ENCODE results near the gene PPP6C. TPM values are rescaled to one million over a fixed set of nuclear protein-coding genes. Genes with fewer than 3 reads are reported as not detected.
"Not testable (repeated sequence)": the region's sequence is repeated elsewhere in the genome, so short reads cannot be mapped to it uniquely, and the experiment has no call there.

The PPP6C gene
- total RNA-seq, 1 donor from 2014 or later: 36.4 TPM

- no peak for DNase-seq (ENCODE audit: low spot score)
Observed at GRCh38 chr9:125183054-125183453, 6.5 kb downstream of the PPP6C start.

- DNase-seq (ENCODE audit: low spot score): not testable (repeated sequence)
Observed at GRCh38 chr9:125181756-125182155, 7.8 kb downstream of the PPP6C start.

GRCh38 chr9:125180876-125181275 lies 8.7 kb downstream of the PPP6C start:
- no peak for DNase-seq (ENCODE audit: low spot score)

- DNase-seq (ENCODE audit: low spot score): not testable (repeated sequence)
Observed at GRCh38 chr9:125179776-125180175, 9.8 kb downstream of the PPP6C start.

GRCh38 chr9:125177888-125178287 lies 11.7 kb downstream of the PPP6C start:
- no peak for DNase-seq (ENCODE audit: low spot score)

GRCh38 chr9:125176636-125177035 lies 13.0 kb downstream of the PPP6C start:
- no peak for DNase-seq (ENCODE audit: low spot score)

- no peak for DNase-seq (ENCODE audit: low spot score)
Observed at GRCh38 chr9:125172031-125172755, 17.4 kb downstream of the PPP6C start.

GRCh38 chr9:125169895-125170294 lies 19.7 kb downstream of the PPP6C start:
- no peak for DNase-seq (ENCODE audit: low spot score)

- DNase-seq (ENCODE audit: low spot score): no peak
Observed at GRCh38 chr9:125166762-125167161, 22.8 kb downstream of the PPP6C start.

GRCh38 chr9:125162891-125163290 lies 26.7 kb downstream of the PPP6C start:
- DNase-seq (ENCODE audit: low spot score): not testable (repeated sequence)

- no peak for DNase-seq (ENCODE audit: low spot score)
Observed at GRCh38 chr9:125161284-125161918, 28.2 kb downstream of the PPP6C start.

GRCh38 chr9:125160750-125161149 lies 28.9 kb downstream of the PPP6C start:
- no peak for DNase-seq (ENCODE audit: low spot score)

GRCh38 chr9:125156551-125156950 lies 33.1 kb downstream of the PPP6C start:
- DNase-seq (ENCODE audit: low spot score): no peak

- DNase-seq (ENCODE audit: low spot score): no peak
Observed at GRCh38 chr9:125153712-125154367, 35.8 kb downstream of the PPP6C start.

- DNase-seq (ENCODE audit: low spot score): no peak
Observed at GRCh38 chr9:125151730-125152129, 37.9 kb downstream of the PPP6C start.

GRCh38 chr9:125150349-125151245 lies 39.0 kb downstream of the PPP6C start:
- DNase-seq (ENCODE audit: low spot score): no peak

GRCh38 chr9:125147401-125147951 lies 42.1 kb downstream of the PPP6C start:
- no peak for DNase-seq (ENCODE audit: low spot score)

GRCh38 chr9:125146247-125146646 lies 43.4 kb downstream of the PPP6C start:
- DNase-seq (ENCODE audit: low spot score): no peak

GRCh38 chr9:125145425-125145824 lies 44.2 kb downstream of the PPP6C start:
- no peak for DNase-seq (ENCODE audit: low spot score)

- DNase-seq (ENCODE audit: low spot score): peak; percentile 99
Observed at GRCh38 chr9:125143377-125144090, 46.1 kb downstream of the PPP6C start, which contains the start of gene SCAI. Gene SCAI (minus strand): TSS chr9:125143528. CDS start chr9:125143437, 91 bp downstream.

Measured in mucosa of gallbladder (tissue), 1 donor.